ENCODE results near the gene MARCKS.

MARCKS gene

DNA sequence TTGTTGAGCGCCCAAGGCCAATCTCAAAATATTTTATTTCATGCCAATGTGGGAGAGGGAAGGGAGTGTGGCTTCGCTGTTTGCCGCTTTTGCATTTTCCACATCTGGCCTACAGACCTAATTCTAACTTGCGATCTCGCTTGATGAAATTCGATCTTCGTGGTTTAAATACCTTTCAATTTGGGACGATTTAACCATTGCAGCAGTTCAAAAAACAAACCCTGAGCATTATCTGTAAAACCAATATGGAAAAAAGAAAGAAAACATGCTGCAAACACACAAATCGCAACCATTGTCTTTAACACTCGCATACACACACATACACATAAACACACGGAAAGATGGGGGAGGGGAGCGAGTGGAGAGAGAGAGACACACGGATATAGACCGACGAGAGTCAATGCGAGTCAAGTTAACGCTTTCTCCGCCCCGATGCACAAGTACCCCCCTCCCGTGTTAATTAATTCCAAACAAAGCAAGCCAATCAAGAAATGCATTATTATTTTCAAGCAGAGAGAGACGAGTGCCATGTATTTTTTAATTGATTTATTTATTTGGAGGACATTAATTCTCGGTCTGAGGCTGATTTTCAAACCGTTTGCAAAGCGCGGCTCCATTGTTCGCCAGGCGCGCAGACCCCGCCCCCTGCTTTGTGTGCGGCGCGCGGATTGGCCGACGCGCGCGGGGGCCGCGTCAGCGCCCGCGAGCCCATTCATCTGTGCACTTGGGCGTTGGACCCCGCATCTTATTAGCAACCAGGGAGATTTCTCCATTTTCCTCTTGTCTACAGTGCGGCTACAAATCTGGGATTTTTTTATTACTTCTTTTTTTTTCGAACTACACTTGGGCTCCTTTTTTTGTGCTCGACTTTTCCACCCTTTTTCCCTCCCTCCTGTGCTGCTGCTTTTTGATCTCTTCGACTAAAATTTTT lies at the start of gene MARCKS (continued):
- peak; percentile 92 for TF ChIP-seq ZNF2 (tag by site-specific recombination; IDR thresholded peaks at IDR 0.05)
- peak; percentile 43; the same call in 1 of the 2 replicates for TF ChIP-seq ZFHX2 (tag by site-specific recombination; conservative IDR thresholded peaks at IDR 0.05)
- peak; percentile 71; the same call in 1 of the 2 replicates for TF ChIP-seq ZNF324 (tag by site-specific recombination; IDR thresholded peaks at IDR 0.05)
- TF ChIP-seq KLF9 (tag by site-specific recombination; IDR thresholded peaks at IDR 0.05; ENCODE audit: low read depth), result peak; percentile 41
- TF ChIP-seq ZNF341 (tag by site-specific recombination; IDR thresholded peaks at IDR 0.05; ENCODE audit: low read depth), result peak; percentile 83
- peak; percentile 76; the same call in 1 of the 2 replicates for TF ChIP-seq ZNF629 (tag by site-specific recombination; IDR thresholded peaks at IDR 0.05)
- TF ChIP-seq ZNF335 (tag by site-specific recombination; conservative IDR thresholded peaks at IDR 0.05), result peak; percentile 96
- 0 out of 2 replicates have a peak, but pooled peaks have one; percentile 33 for TF ChIP-seq MZF1 (tag by site-specific recombination; IDR thresholded peaks at IDR 0.05; ENCODE audit: borderline replicate concordance)
- no peak for TF ChIP-seq ZNF266 (tag by site-specific recombination; IDR thresholded peaks at IDR 0.05; ENCODE audit: low read depth)
- peak; percentile 76 for TF ChIP-seq ZNF561 (tag by site-specific recombination; IDR thresholded peaks at IDR 0.05; ENCODE audit: borderline replicate concordance)
- 0 out of 2 replicates have a peak, but pooled peaks have one; percentile 29 for TF ChIP-seq ZNF76 (tag by site-specific recombination; IDR thresholded peaks at IDR 0.05; ENCODE audit: borderline replicate concordance, low read depth)
- no peak for TF ChIP-seq ZNF610 (tag by site-specific recombination; IDR thresholded peaks at IDR 0.05; ENCODE audit: borderline replicate concordance)
- TF ChIP-seq, protein P1, sequence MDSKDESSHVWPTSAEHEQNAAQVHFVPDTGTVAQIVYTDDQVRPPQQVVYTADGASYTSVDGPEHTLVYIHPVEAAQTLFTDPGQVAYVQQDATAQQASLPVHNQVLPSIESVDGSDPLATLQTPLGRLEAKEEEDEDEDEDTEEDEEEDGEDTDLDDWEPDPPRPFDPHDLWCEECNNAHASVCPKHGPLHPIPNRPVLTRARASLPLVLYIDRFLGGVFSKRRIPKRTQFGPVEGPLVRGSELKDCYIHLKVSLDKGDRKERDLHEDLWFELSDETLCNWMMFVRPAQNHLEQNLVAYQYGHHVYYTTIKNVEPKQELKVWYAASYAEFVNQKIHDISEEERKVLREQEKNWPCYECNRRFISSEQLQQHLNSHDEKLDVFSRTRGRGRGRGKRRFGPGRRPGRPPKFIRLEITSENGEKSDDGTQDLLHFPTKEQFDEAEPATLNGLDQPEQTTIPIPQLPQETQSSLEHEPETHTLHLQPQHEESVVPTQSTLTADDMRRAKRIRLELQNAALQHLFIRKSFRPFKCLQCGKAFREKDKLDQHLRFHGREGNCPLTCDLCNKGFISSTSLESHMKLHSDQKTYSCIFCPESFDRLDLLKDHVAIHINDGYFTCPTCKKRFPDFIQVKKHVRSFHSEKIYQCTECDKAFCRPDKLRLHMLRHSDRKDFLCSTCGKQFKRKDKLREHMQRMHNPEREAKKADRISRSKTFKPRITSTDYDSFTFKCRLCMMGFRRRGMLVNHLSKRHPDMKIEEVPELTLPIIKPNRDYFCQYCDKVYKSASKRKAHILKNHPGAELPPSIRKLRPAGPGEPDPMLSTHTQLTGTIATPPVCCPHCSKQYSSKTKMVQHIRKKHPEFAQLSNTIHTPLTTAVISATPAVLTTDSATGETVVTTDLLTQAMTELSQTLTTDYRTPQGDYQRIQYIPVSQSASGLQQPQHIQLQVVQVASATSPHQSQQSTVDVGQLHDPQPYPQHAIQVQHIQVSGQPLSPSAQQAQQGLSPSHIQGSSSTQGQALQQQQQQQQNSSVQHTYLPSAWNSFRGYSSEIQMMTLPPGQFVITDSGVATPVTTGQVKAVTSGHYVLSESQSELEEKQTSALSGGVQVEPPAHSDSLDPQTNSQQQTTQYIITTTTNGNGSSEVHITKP (tag by site-specific recombination; IDR thresholded peaks at IDR 0.05), result peak; percentile 95
- TF ChIP-seq, protein P2, sequence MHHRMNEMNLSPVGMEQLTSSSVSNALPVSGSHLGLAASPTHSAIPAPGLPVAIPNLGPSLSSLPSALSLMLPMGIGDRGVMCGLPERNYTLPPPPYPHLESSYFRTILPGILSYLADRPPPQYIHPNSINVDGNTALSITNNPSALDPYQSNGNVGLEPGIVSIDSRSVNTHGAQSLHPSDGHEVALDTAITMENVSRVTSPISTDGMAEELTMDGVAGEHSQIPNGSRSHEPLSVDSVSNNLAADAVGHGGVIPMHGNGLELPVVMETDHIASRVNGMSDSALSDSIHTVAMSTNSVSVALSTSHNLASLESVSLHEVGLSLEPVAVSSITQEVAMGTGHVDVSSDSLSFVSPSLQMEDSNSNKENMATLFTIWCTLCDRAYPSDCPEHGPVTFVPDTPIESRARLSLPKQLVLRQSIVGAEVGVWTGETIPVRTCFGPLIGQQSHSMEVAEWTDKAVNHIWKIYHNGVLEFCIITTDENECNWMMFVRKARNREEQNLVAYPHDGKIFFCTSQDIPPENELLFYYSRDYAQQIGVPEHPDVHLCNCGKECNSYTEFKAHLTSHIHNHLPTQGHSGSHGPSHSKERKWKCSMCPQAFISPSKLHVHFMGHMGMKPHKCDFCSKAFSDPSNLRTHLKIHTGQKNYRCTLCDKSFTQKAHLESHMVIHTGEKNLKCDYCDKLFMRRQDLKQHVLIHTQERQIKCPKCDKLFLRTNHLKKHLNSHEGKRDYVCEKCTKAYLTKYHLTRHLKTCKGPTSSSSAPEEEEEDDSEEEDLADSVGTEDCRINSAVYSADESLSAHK (tag by site-specific recombination; IDR thresholded peaks at IDR 0.05), result peak; percentile 72
- TF ChIP-seq, protein P3, sequence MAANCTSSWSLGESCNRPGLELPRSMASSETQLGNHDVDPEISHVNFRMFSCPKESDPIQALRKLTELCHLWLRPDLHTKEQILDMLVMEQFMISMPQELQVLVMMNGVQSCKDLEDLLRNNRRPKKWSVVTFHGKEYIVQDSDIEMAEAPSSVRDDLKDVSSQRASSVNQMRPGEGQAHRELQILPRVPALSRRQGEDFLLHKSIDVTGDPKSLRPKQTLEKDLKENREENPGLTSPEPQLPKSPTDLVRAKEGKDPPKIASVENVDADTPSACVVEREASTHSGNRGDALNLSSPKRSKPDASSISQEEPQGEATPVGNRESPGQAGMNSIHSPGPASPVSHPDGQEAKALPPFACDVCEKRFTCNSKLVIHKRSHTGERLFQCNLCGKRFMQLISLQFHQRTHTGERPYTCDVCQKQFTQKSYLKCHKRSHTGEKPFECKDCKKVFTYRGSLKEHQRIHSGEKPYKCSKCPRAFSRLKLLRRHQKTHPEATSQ (tag by site-specific recombination; IDR thresholded peaks at IDR 0.05), result no peak
- TF ChIP-seq, protein P4, sequence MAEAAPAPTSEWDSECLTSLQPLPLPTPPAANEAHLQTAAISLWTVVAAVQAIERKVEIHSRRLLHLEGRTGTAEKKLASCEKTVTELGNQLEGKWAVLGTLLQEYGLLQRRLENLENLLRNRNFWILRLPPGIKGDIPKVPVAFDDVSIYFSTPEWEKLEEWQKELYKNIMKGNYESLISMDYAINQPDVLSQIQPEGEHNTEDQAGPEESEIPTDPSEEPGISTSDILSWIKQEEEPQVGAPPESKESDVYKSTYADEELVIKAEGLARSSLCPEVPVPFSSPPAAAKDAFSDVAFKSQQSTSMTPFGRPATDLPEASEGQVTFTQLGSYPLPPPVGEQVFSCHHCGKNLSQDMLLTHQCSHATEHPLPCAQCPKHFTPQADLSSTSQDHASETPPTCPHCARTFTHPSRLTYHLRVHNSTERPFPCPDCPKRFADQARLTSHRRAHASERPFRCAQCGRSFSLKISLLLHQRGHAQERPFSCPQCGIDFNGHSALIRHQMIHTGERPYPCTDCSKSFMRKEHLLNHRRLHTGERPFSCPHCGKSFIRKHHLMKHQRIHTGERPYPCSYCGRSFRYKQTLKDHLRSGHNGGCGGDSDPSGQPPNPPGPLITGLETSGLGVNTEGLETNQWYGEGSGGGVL (tag by site-specific recombination; IDR thresholded peaks at IDR 0.05), result peak; percentile 75
- TF ChIP-seq, protein P5, sequence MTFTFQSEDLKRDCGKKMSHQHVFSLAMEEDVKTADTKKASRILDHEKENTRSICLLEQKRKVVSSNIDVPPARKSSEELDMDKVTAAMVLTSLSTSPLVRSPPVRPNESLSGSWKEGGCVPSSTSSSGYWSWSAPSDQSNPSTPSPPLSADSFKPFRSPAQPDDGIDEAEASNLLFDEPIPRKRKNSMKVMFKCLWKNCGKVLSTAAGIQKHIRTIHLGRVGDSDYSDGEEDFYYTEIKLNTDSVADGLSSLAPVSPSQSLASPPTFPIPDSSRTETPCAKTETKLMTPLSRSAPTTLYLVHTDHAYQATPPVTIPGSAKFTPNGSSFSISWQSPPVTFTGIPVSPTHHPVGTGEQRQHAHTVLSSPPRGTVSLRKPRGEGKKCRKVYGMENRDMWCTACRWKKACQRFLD (tag by site-specific recombination; IDR thresholded peaks at IDR 0.05), result no peak
- peak; percentile 88 for TF ChIP-seq ZEB2 (tag by site-specific recombination; IDR thresholded peaks at IDR 0.05)
- peak; percentile 50; the same call in 1 of the 2 replicates for TF ChIP-seq ZSCAN23 (tag by site-specific recombination; IDR thresholded peaks at IDR 0.05)
- TF ChIP-seq ZNF664 (tag by site-specific recombination; IDR thresholded peaks at IDR 0.05), result peak; percentile 34; the same call in 1 of the 2 replicates
- peak; percentile 65 for TF ChIP-seq EGR2 (tag by site-specific recombination; IDR thresholded peaks at IDR 0.05; ENCODE audit: low read depth)
- 0 out of 2 replicates have a peak, but pooled peaks have one; percentile 49 for TF ChIP-seq ZNF558 (tag by site-specific recombination; IDR thresholded peaks at IDR 0.05)
